Amygdala (tissue), 56 donors: ENCODE data around the gene TMEM39A.

Experiments used
- DNase-seq, 56 donors: peaks; one replicate each; lab custom pipeline; 2025; lab: John Stamatoyannopoulos, UW

TMEM39A gene

GRCh38 chr3:119463171-119464169 is at the start of gene TMEM39A:
TSS of gene TMEM39A (minus strand) at chr3:119463615. CDS start at chr3:119462074, 1,541 bp downstream.
- DNase-seq, result peak; percentile 90 to 100 (median 97)

- DNase-seq, result no peak
Observed at GRCh38 chr3:119510690-119511089, 47.3 kb upstream of the TMEM39A start.

- DNase-seq, result no peak
Observed at GRCh38 chr3:119508172-119508845, 44.9 kb upstream of the TMEM39A start.

- no peak for DNase-seq
Observed at GRCh38 chr3:119507404-119507803, 44.0 kb upstream of the TMEM39A start.

GRCh38 chr3:119506631-119507030 is 43.2 kb upstream of the TMEM39A start:
- DNase-seq, result no peak

GRCh38 chr3:119500901-119501300 is 37.5 kb upstream of the TMEM39A start:
- DNase-seq, result no peak

- DNase-seq, result no peak
Observed at GRCh38 chr3:119500265-119500664, 36.9 kb upstream of the TMEM39A start.

GRCh38 chr3:119498186-119499011 is 35.0 kb upstream of the TMEM39A start, which contains the start of gene TIMMDC1:
TSS of gene TIMMDC1 (plus strand) at chr3:119498547. CDS start at chr3:119498734, 187 bp downstream.
- DNase-seq, result peak; percentile 78 to 99 (median 96)

GRCh38 chr3:119497820-119498185 is 34.4 kb upstream of the TMEM39A start:
- peak in 16 of 56 donors; percentile 1 to 51 (median 22) for DNase-seq

- no peak for DNase-seq
Observed at GRCh38 chr3:119494597-119494996, 31.2 kb upstream of the TMEM39A start.

- DNase-seq, result no peak
Observed at GRCh38 chr3:119492810-119493209, 29.4 kb upstream of the TMEM39A start.

GRCh38 chr3:119492128-119492527 is 28.7 kb upstream of the TMEM39A start:
- no peak for DNase-seq

GRCh38 chr3:119490153-119490552 is 26.7 kb upstream of the TMEM39A start:
- DNase-seq, result no peak

- DNase-seq, result no peak
Observed at GRCh38 chr3:119485563-119485962, 22.1 kb upstream of the TMEM39A start.

- DNase-seq, result no peak
Observed at GRCh38 chr3:119483101-119483500, 19.7 kb upstream of the TMEM39A start.

GRCh38 chr3:119481079-119481478 is 17.7 kb upstream of the TMEM39A start:
- DNase-seq, result no peak

GRCh38 chr3:119470866-119471265 is 7.5 kb upstream of the TMEM39A start:
- DNase-seq, result no peak

GRCh38 chr3:119469418-119470189 is 6.2 kb upstream of the TMEM39A start:
- peak in 2 of 56 donors; percentile 14 to 33 for DNase-seq

- no peak for DNase-seq
Observed at GRCh38 chr3:119468041-119468440, 4.6 kb upstream of the TMEM39A start.

GRCh38 chr3:119457246-119457645 is 6.2 kb downstream of the TMEM39A start:
- DNase-seq, result peak in 1 of 56 donors; percentile 2
